ENCODE data around the gene ANAPC5.

The ANAPC5 gene

GRCh38 chr12:121263206-121263935, 88.8 kb downstream of the ANAPC5 start:
- Histone ChIP-seq H3K4me3 (ENCODE audit: control insufficient read depth in 1 of 7, extremely low read depth in 1 of 7, insufficient read depth in 4 of 7, low read depth in 2 of 7, low read length in 6 of 7) (no peak overlapping the region), H3K27ac (ENCODE audit: insufficient read depth in 1 of 2, low read depth in 1 of 2, low read length in 2 of 2, poor library complexity in 1 of 2, severe bottlenecking in 2 of 2) (no peak overlapping the region), H3K27me3 (replicated peaks in 2 of 5; ENCODE audit: control insufficient read depth in 4 of 5, insufficient read depth in 5 of 5, low read length in 4 of 5) (no peaks in the 10 kb centered on the region), H3K36me3 (ENCODE audit: control insufficient read depth in 4 of 4, insufficient read depth in 4 of 4, low read length in 3 of 4) (peaks cover 17 to 77% (median 44%) of the 10 kb centered on the region in 4 experiments), H3K9me3 (ENCODE audit: control extremely low read depth in 1 of 5, control insufficient read depth in 4 of 5, insufficient read depth in 2 of 5, low read depth in 1 of 5, low read length in 4 of 5) (no peaks in the 10 kb centered on the region), H3K4me1 (ENCODE audit: control extremely low read depth in 1 of 4, control insufficient read depth in 4 of 4, insufficient read depth in 4 of 4, low read length in 3 of 4) (no peaks in the 10 kb centered on the region)
- ChIA-PET POLR2A (no interaction called here), CTCF (no interaction called here)
- DNase-seq: no peak
- WGBS (ENCODE audit: insufficient coverage): 98% methylated on average over 6 of the region's 10 CpGs

- Histone ChIP-seq H3K9me3 (ENCODE audit: control extremely low read depth in 1 of 5, control insufficient read depth in 4 of 5, insufficient read depth in 2 of 5, low read depth in 1 of 5, low read length in 4 of 5) (no peaks in the 10 kb centered on the region), H3K4me1 (ENCODE audit: control extremely low read depth in 1 of 4, control insufficient read depth in 4 of 4, insufficient read depth in 4 of 4, low read length in 3 of 4) (no peaks in the 10 kb centered on the region), H3K27me3 (replicated peaks in 2 of 5; ENCODE audit: control insufficient read depth in 4 of 5, insufficient read depth in 5 of 5, low read length in 4 of 5) (no peaks in the 10 kb centered on the region), H3K27ac (ENCODE audit: insufficient read depth in 1 of 2, low read depth in 1 of 2, low read length in 2 of 2, poor library complexity in 1 of 2, severe bottlenecking in 2 of 2) (no peak overlapping the region), H3K4me3 (ENCODE audit: control insufficient read depth in 1 of 7, extremely low read depth in 1 of 7, insufficient read depth in 4 of 7, low read depth in 2 of 7, low read length in 6 of 7) (no peak overlapping the region), H3K36me3 (ENCODE audit: control insufficient read depth in 4 of 4, insufficient read depth in 4 of 4, low read length in 3 of 4) (peaks cover 17 to 70% (median 46%) of the 10 kb centered on the region in 4 experiments)
- WGBS (ENCODE audit: insufficient coverage): 100% methylated on average over 4 of the region's 6 CpGs
- POLR2A ChIA-PET: no interaction called here
- no peak for DNase-seq
- CTCF ChIA-PET: no interaction called here
Observed at GRCh38 chr12:121261398-121261797, 90.8 kb downstream of the ANAPC5 start.

- Histone ChIP-seq H3K27ac (ENCODE audit: insufficient read depth in 1 of 2, low read depth in 1 of 2, low read length in 2 of 2, poor library complexity in 1 of 2, severe bottlenecking in 2 of 2) (no peak overlapping the region), H3K36me3 (ENCODE audit: control insufficient read depth in 4 of 4, insufficient read depth in 4 of 4, low read length in 3 of 4) (peaks cover 20 to 71% (median 50%) of the 10 kb centered on the region in 4 experiments), H3K27me3 (replicated peaks in 2 of 5; ENCODE audit: control insufficient read depth in 4 of 5, insufficient read depth in 5 of 5, low read length in 4 of 5) (no peaks in the 10 kb centered on the region), H3K4me1 (ENCODE audit: control extremely low read depth in 1 of 4, control insufficient read depth in 4 of 4, insufficient read depth in 4 of 4, low read length in 3 of 4) (no peaks in the 10 kb centered on the region), H3K9me3 (ENCODE audit: control extremely low read depth in 1 of 5, control insufficient read depth in 4 of 5, insufficient read depth in 2 of 5, low read depth in 1 of 5, low read length in 4 of 5) (no peaks in the 10 kb centered on the region), H3K4me3 (ENCODE audit: control insufficient read depth in 1 of 7, extremely low read depth in 1 of 7, insufficient read depth in 4 of 7, low read depth in 2 of 7, low read length in 6 of 7) (no peak overlapping the region)
- DNase-seq: no peak
- ChIA-PET POLR2A (no interaction called here), CTCF (interaction anchor here (1.2 kb wide), 1 partner anchor 43 kb away, joined by 3 read pairs; no protein-coding TSS in a partner anchor)
- 97% methylated on average over 6 of the region's 7 CpGs for WGBS (ENCODE audit: insufficient coverage)
Observed at GRCh38 chr12:121260091-121260490, 92.1 kb downstream of the ANAPC5 start.

DNA sequence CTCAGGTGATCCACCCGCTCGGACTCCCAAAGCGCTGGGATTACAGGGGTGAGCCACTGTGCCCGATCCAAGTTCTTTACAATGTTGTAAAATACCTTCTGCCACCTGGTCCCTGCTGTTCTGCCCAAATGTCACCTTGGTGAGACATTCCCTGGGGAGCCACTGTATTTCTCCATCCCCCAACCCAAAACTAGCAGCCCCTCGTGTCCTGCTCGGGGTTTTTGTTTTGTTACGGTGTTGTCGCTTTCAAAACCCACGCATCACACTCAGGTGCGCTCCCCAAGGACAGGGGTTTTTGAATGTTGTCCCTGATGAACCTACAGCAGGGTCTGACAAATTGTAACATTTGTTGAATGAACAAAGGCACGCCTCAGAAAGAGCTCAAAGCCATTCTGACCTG, 93.1 kb downstream of the ANAPC5 start:
- Histone ChIP-seq H3K27me3 (replicated peaks in 2 of 5; ENCODE audit: control insufficient read depth in 4 of 5, insufficient read depth in 5 of 5, low read length in 4 of 5) (no peaks in the 10 kb centered on the region), H3K4me3 (ENCODE audit: control insufficient read depth in 1 of 7, extremely low read depth in 1 of 7, insufficient read depth in 4 of 7, low read depth in 2 of 7, low read length in 6 of 7) (no peak overlapping the region), H3K9me3 (ENCODE audit: control extremely low read depth in 1 of 5, control insufficient read depth in 4 of 5, insufficient read depth in 2 of 5, low read depth in 1 of 5, low read length in 4 of 5) (no peaks in the 10 kb centered on the region), H3K36me3 (ENCODE audit: control insufficient read depth in 4 of 4, insufficient read depth in 4 of 4, low read length in 3 of 4) (peaks cover 20 to 75% (median 50%) of the 10 kb centered on the region in 4 experiments), H3K4me1 (ENCODE audit: control extremely low read depth in 1 of 4, control insufficient read depth in 4 of 4, insufficient read depth in 4 of 4, low read length in 3 of 4) (no peaks in the 10 kb centered on the region), H3K27ac (ENCODE audit: insufficient read depth in 1 of 2, low read depth in 1 of 2, low read length in 2 of 2, poor library complexity in 1 of 2, severe bottlenecking in 2 of 2) (no peak overlapping the region)
- no peak for DNase-seq
- POLR2A ChIA-PET: no interaction called here
- CTCF ChIA-PET: interaction anchor here (1.2 kb wide), 1 partner anchor 42 kb away, joined by 3 read pairs; no protein-coding TSS in a partner anchor
- 100% methylated on average over 7 of the region's 11 CpGs for WGBS (ENCODE audit: insufficient coverage)
